Effector memory CD4-positive, alpha-beta T cell (primary cell): ENCODE data around the gene PTPRN2.
"Not testable (repeated sequence)": the region's sequence is repeated elsewhere in the genome, so short reads cannot be mapped to it uniquely, and the experiment has no call there.

Source experiments
- DNase-seq, 3 donors: peaks; one replicate each; pipeline ENCODE4 v3.0.0-alpha.2; 2020
- H3K27ac ChIP-seq: 2 replicates; pipeline ENCODE4 v1.7.0; 2013; ENCODE audit warnings: mild to moderate bottlenecking, low read length, moderate library complexity; ENCODE audit not compliant: insufficient read depth, poor library complexity, severe bottlenecking
- H3K27me3 ChIP-seq: replicated peaks from 2 replicates; pipeline ENCODE4 v1.7.0; 2013; ENCODE audit warnings: mild to moderate bottlenecking, low read length; ENCODE audit not compliant: insufficient read depth, control insufficient read depth, poor library complexity, severe bottlenecking
- H3K36me3 ChIP-seq: 2 replicates; pipeline ENCODE4 v1.7.0; 2013; ENCODE audit warnings: mild to moderate bottlenecking, low read length, moderate library complexity; ENCODE audit not compliant: control insufficient read depth, insufficient read depth
- H3K4me1 ChIP-seq: 2 replicates; pipeline ENCODE4 v1.7.0; 2013; ENCODE audit warnings: low read length, mild to moderate bottlenecking; ENCODE audit not compliant: control insufficient read depth, insufficient read depth, poor library complexity, severe bottlenecking
- H3K4me3 ChIP-seq: 2 replicates; pipeline ENCODE4 v1.7.0; 2013; ENCODE audit warnings: low read length, low read depth, mild to moderate bottlenecking; ENCODE audit not compliant: insufficient read depth, poor library complexity, severe bottlenecking
- H3K9me3 ChIP-seq: 2 replicates; pipeline ENCODE4 v1.7.0; 2013; ENCODE audit warnings: mild to moderate bottlenecking, low read length, moderate library complexity; ENCODE audit not compliant: control insufficient read depth

The PTPRN2 gene

GRCh38 chr7:157784979-157785441 is 802.6 kb downstream of the PTPRN2 start:
- Histone ChIP-seq H3K27me3 (no peaks in the 10 kb centered on the region), H3K27ac (no peak overlapping the region), H3K36me3 (no peaks in the 10 kb centered on the region), H3K4me1 (no peaks in the 10 kb centered on the region), H3K4me3 (no peak overlapping the region), H3K9me3 (no peaks in the 10 kb centered on the region)
- no peak for DNase-seq

- H3K9me3 ChIP-seq, result no peaks in the 10 kb centered on the region
Measured at GRCh38 chr7:157784041-157784835, 803.4 kb downstream of the PTPRN2 start.

GRCh38 chr7:157782041-157782440 is 805.6 kb downstream of the PTPRN2 start:
- Histone ChIP-seq H3K4me3 (no peak overlapping the region), H3K36me3 (no peaks in the 10 kb centered on the region), H3K4me1 (no peaks in the 10 kb centered on the region), H3K9me3 (no peaks in the 10 kb centered on the region), H3K27me3 (no peaks in the 10 kb centered on the region), H3K27ac (no peak overlapping the region)
- DNase-seq, result no peak

More at GRCh38 chr7:157784041-157784835, 803.4 kb downstream of the PTPRN2 start:
- H3K4me1 ChIP-seq, result no peaks in the 10 kb centered on the region
- no peak overlapping the region for H3K4me3 ChIP-seq
- no peak for DNase-seq
- H3K27ac ChIP-seq, result no peak overlapping the region
- no peaks in the 10 kb centered on the region for H3K27me3 ChIP-seq
- no peaks in the 10 kb centered on the region for H3K36me3 ChIP-seq

- Histone ChIP-seq H3K9me3 (no peaks in the 10 kb centered on the region), H3K4me3 (no peak overlapping the region), H3K27ac (no peak overlapping the region), H3K27me3 (no peaks in the 10 kb centered on the region), H3K36me3 (no peaks in the 10 kb centered on the region), H3K4me1 (no peaks in the 10 kb centered on the region)
- DNase-seq, result no peak
Measured at GRCh38 chr7:157780721-157781120, 806.9 kb downstream of the PTPRN2 start.

GRCh38 chr7:157780312-157780711 is 807.3 kb downstream of the PTPRN2 start:
- no peak overlapping the region for H3K27ac ChIP-seq
- H3K36me3 ChIP-seq, result no peaks in the 10 kb centered on the region
- H3K27me3 ChIP-seq, result no peaks in the 10 kb centered on the region
- H3K4me3 ChIP-seq, result no peak overlapping the region
- no peaks in the 10 kb centered on the region for H3K4me1 ChIP-seq
- no peaks in the 10 kb centered on the region for H3K9me3 ChIP-seq
- DNase-seq, result no peak

GRCh38 chr7:157779206-157779605 is 808.4 kb downstream of the PTPRN2 start:
- Histone ChIP-seq H3K27me3 (no peaks in the 10 kb centered on the region), H3K9me3 (no peaks in the 10 kb centered on the region), H3K27ac (no peak overlapping the region), H3K36me3 (no peaks in the 10 kb centered on the region), H3K4me3 (no peak overlapping the region), H3K4me1 (no peaks in the 10 kb centered on the region)
- no peak for DNase-seq

- H3K27me3 ChIP-seq, H3K36me3 ChIP-seq, H3K4me1 ChIP-seq, H3K9me3 ChIP-seq, H3K27ac ChIP-seq, DNase-seq, H3K4me3 ChIP-seq: not testable (repeated sequence)
Measured at GRCh38 chr7:157777194-157777762, 810.3 kb downstream of the PTPRN2 start.

GRCh38 chr7:157775560-157776332 is 811.9 kb downstream of the PTPRN2 start:
- Histone ChIP-seq H3K4me1 (no peaks in the 10 kb centered on the region), H3K4me3 (no peak overlapping the region), H3K27ac (no peak overlapping the region), H3K9me3 (no peaks in the 10 kb centered on the region), H3K27me3 (no peaks in the 10 kb centered on the region), H3K36me3 (no peaks in the 10 kb centered on the region)
- no peak for DNase-seq

- no peaks in the 10 kb centered on the region for H3K4me1 ChIP-seq
- no peaks in the 10 kb centered on the region for H3K36me3 ChIP-seq
- DNase-seq, result no peak
- H3K9me3 ChIP-seq, result no peaks in the 10 kb centered on the region
- H3K27me3 ChIP-seq, result no peaks in the 10 kb centered on the region
- H3K4me3 ChIP-seq, result no peak overlapping the region
- H3K27ac ChIP-seq, result no peak overlapping the region
Measured at GRCh38 chr7:157775021-157775559, 812.5 kb downstream of the PTPRN2 start.
